Embryonic facial prominence (tissue), 1 donor: ENCODE data around the gene MPIG6B.

ENCODE experiments used
- DNase-seq: peaks from one replicate; pipeline ENCODE4 v3.0.0-alpha.2; 2016; ENCODE audit errors: extremely low spot score

Gene MPIG6B

GRCh38 chr6:31723245-31723979 is at the start of gene MPIG6B:
Gene MPIG6B (plus strand): TSS chr6:31723373. CDS start chr6:31723384, 11 bp downstream.
- DNase-seq, result no peak

GRCh38 chr6:31676322-31676903 is 46.8 kb upstream of the MPIG6B start:
- no peak for DNase-seq

- DNase-seq, result no peak
These were observed 46.3 kb upstream of the MPIG6B start for GRCh38 chr6:31676904-31677303.

GRCh38 chr6:31677955-31678354 is 45.2 kb upstream of the MPIG6B start:
- no peak for DNase-seq

GRCh38 chr6:31680226-31681134 is 42.7 kb upstream of the MPIG6B start, which contains the start of gene LY6G5C:
Gene LY6G5C (minus strand): TSS chr6:31681067. CDS start chr6:31680373, 694 bp downstream.
- peak; percentile 76 for DNase-seq

- DNase-seq, result no peak
These were observed 42.0 kb upstream of the MPIG6B start for GRCh38 chr6:31681135-31681671.

- no peak for DNase-seq
These were observed 39.6 kb upstream of the MPIG6B start for GRCh38 chr6:31683591-31683990.

GRCh38 chr6:31686483-31686882 is 36.7 kb upstream of the MPIG6B start:
- DNase-seq, result no peak

- DNase-seq, result no peak
These were observed 35.9 kb upstream of the MPIG6B start for GRCh38 chr6:31687321-31687720.

- DNase-seq, result no peak
These were observed 35.1 kb upstream of the MPIG6B start for GRCh38 chr6:31687860-31688693.

GRCh38 chr6:31689249-31690110 is 33.7 kb upstream of the MPIG6B start:
- no peak for DNase-seq

GRCh38 chr6:31690231-31691077 is 32.7 kb upstream of the MPIG6B start:
- no peak for DNase-seq

GRCh38 chr6:31691078-31691463 is 32.1 kb upstream of the MPIG6B start:
- no peak for DNase-seq

GRCh38 chr6:31691564-31692108 is 31.5 kb upstream of the MPIG6B start:
- no peak for DNase-seq

- DNase-seq, result no peak
These were observed 30.8 kb upstream of the MPIG6B start for GRCh38 chr6:31692353-31692752.

GRCh38 chr6:31692886-31693285 is 30.3 kb upstream of the MPIG6B start:
- DNase-seq, result no peak

- DNase-seq, result no peak
These were observed 29.6 kb upstream of the MPIG6B start for GRCh38 chr6:31693535-31693934.

GRCh38 chr6:31697555-31697954 is 25.6 kb upstream of the MPIG6B start:
- DNase-seq, result no peak
